NCI-H510A (cell line): ENCODE results near the gene HINFP.
"Not testable (repeated sequence)": the region's sequence is repeated elsewhere in the genome, so short reads cannot be mapped to it uniquely, and the experiment has no call there.

Source experiments
- DNase-seq: peaks from one replicate; lab custom pipeline; 2025; lab: John Stamatoyannopoulos, UW

HINFP gene

DNA sequence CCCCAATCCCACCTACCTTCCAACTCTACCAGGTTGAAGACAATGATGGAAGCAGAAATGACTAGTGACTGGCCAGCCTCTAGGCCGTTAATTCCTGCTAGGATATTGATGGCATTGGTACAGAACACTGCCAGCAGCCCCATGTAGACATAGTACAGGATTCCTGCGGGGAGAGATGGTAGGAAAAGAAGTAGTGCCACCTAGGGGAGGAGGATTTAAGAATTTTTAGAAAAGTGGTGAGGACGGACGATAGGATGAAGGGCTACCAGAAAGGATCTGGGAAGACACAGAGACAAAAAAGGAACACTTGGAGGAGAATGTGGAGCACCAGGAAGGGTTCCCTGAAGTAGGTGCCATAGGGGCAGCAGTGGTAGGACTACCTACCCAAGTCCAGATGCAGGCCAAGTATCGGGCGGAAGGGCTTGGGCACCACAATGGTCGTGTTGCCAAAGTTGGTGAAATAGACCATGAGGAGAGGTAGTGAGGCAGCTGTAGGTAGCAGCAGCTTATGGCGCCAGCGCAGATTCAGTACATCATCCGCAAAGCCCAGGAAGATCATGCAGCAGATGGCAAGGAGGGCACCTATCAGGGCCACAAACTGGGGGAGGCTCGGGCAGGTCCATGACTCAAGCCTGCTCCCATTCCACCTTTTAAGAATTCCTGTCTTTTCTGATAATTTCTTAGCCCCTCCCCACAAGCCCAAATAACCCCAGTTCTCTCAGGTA, 21.0 kb upstream of the HINFP start:
- DNase-seq = no peak

DNA sequence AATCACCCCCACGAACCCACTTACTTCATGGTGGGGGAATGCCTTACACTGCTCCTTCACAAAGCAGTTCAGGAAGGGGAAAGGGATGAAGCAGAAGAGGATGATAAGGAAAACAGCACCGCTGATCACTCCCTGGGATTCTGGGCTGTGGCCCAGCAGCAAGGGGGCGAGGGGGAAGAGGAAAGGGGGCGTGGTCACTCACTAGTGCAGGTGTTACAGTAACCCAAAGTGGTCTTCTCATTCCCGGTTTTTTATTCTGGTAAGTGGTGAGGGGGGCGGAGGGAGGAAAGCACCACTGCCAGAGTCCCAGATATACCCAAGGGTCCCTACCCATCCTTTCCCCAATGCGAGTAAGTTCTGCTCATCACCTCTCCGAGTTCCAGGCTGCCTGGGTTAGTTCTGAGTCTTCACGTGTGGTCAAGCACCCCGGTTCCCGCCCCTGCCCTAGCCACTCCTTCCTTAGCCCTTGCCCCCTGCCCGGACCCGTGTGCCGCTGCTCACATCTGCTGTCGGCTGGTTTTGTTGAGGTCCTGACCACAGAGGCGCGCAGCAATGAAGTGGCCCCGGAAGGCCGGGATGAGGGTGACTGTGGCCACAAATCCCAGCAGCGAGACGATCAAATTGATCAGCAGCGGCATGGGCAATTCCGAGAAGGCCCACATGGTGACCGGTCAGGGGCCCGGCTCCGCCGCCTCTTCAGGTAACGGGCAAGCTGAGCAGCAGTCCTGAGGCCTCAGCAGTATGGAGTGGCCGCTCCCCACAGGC, 20.2 kb upstream of the HINFP start:
- DNase-seq = no peak

DNA sequence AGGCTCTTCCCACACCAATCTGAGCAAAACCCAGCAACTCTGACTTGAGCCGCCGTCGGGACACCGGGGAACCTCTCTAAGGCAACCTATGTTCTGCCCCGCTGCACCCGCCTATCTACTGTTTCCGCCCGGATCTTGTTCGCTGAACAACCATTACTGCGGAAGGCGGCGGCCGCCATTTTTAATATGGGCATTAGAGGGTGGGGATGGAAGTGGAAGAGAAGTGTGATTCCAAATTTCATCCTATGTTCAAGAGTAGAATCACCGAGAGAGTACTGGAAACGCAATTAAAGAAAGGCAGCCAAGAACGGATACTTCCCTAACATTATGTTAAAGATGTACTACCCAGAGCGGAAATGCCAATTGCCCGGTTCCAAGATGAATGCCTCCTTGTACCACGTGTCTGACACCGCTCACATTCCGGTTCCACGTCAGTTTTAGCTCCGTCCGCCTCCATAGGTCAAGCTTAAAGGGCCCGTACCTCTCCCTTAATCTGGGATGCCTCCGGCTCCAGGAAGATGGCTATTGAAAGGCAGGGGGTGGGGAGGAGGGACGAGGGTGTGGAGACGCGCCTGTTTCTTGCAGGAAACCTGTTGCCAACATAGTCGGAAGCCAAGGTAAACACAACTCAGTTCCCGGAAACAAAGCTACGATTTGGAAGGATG, 19.5 kb upstream of the HINFP start, which contains the start of gene DPAGT1:
Gene DPAGT1, minus strand, starts transcription at position 95 of the 665 bp plus-strand sequence. CDS start 198 bp downstream, outside the sequence.
- DNase-seq = peak; percentile 92

DNA sequence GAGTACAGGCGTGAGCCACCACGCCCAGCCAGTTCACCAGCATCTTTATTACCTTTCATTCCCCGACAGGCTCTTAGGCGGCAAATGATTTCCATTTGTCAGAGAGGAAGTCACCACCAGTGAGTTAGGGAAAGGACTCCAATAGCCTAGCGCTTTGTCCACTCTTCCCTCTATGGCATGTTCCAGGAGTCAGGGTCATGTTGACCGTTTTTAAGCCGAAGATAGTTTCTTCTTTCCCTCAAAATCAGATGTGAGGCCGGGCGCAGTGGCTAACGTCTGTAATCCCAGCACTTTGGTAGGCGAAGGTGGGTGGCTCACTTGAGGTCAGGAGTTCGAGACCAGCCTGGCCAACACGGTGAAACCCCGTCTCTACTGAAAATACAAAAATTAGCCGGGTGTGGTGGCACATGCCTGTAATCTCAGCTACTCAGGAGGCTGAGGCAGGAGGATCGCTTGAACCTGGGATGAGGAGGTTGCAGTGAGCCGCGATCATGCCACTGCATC, 18.2 kb upstream of the HINFP start:
- DNase-seq = not testable (repeated sequence)

DNA sequence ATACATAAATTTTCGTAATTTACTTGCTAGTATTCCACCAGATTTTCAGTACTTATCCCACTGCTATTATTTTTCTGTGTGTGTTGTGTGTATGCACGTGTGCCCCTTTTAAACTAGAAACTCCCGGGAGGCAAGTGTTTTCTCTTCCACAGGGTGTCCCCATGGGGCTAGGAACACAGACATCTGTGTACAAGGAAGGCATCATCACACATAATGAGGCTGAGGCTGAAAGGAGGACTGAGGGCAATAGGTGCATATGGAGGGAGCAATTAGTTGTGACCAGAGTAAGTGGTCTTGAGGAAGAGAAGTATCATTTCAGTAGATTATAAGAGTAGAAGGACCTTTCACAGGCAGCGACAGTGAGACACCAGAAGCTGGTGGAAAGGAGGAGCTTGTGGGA, 17.6 kb upstream of the HINFP start:
- no peak for DNase-seq

DNA sequence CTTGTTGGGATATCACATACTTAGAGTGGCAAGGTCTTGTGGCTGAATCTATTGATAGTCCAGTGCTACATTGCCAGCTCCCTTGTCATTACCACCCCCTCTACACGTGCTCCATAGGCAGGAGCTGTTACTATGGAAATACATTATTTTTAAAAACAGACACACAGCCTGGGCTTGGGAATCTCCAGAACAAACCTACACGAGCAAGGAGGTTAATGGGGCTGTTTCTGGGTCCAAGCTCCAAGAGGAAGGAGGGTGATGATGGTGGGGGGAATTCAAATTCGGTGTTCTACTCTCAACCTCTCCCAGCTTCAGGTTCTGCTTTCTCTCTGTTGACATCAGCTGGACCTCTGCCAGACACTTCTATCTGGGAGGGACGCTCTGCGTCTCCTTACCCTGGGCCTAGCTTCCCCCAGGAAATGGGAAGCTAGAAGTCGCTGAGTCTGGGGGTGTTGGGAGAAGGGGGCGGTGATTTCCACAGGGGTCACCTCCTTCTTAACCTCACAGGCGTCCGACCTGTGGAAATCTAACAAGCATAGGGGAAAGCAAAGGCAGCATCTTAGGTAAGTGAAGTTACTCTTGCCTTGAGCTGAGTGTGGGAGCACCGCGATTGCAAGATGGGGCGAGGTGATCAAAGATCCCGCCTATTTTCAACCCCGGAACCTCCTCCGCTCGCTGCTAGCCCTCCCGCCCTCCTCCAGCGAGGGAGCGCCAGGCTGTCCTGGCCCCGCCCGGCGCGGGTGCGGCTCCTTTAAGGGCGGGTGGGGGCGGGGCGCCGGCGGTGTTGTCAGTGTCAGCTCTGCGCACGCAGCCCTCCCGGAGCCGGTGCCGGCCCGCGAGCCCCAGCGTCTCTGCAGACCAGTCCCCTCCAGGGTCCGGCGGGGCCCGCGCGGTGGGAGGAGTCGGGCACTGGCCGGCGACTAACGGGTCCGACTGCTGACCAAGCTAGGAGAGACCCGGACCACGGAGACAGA, 14.5 kb upstream of the HINFP start, which contains the start of gene C2CD2L:
Gene C2CD2L, plus strand, starts transcription at position 781 of the 974 bp plus-strand sequence. CDS start 398 bp downstream, outside the sequence.
- peak; percentile 94 for DNase-seq

DNA sequence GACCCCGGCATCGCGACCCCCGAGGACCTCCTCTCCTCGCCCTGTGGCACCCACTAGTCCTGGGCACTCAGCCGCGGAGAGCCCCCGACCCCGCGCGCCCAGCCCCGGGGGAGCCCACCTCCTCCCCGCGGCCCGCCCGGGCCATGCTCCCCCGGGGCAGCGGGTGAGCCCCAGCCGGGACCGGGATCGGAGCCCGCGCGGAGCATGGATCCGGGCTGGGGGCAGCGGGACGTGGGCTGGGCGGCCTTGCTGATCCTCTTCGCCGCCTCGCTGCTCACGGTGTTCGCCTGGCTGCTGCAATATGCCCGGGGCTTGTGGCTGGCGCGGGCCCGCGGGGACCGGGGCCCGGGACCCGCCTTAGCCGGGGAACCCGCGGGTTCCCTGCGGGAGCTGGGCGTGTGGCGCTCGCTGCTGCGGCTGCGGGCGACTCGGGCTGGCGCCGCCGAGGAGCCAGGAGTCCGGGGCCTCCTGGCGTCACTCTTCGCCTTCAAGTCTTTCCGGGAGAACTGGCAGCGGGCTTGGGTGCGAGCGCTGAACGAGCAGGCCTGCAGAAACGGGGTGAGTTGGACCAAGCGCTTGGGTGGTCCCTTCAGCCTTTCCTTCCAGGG, 13.7 kb upstream of the HINFP start:
- no peak for DNase-seq

DNA sequence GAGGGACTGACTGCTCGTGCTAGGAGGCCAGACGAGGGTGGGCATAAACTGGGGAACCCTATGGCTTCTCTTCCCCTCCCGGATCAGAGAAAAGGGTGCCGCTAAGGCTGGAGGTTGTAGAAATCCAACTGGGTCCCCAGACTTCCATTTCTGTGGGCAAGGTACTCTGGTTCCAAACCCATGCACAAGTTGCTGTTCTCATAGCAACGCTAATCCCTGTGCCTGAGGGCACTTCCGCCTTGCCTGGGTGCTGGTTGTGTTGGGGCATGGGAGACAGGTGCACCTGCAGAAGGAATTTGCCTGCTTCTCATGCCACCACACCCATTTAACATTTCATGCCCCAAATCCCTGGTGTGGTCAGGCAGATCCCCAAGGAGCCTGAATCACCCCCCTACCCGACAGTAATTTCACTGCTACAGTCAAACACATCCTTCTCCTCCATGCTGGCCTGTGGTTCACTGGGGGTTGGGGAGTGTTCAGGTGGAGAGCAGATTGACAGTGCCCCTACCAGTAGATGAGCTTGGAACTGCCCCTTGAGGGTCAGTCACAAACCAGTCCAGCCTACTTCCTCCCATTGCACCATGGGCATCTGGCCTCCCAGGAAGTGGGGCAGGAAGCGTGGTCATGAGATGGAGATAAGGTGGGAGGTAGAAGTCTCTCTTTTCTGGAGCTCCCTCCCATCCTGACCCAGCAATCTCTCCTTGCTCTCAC, 13.1 kb upstream of the HINFP start:
- no peak for DNase-seq

DNA sequence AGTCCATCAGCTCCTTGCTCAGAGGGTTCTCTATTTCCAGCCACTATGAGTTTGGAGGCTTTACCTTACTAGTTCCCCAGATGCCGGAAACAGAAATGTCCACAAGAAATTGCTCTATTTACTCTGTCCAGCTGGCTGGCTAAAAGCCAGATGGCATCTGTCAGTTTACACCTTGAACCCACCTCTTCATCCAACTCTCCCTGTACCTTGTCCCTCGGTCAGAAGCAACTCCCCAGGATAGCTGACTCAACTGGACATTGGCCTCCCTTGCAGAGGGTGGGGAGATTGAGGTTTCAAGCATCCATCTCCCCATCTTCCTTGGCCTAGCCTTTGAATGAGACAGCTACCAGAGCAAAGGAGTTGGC, 12.5 kb upstream of the HINFP start:
- no peak for DNase-seq

DNA sequence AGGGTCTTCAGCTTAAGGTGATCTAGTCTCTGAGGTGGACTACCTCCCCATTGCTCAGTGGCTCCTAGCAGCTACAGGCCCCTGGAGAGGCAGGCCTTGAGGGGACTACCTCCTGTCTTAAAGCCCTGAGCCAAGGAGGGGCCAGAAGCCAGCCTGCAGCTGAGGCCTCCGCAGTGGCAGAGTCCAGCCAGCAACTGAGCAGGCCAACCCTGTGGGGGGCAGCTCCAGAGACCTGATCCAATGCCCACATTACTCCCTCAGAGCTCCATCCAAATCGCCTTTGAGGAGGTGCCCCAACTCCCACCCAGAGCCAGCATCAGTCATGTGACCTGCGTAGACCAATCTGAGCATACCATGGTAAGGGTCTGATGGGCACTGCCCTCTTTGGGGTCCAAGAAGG, 11.5 kb upstream of the HINFP start:
- DNase-seq = no peak

DNA sequence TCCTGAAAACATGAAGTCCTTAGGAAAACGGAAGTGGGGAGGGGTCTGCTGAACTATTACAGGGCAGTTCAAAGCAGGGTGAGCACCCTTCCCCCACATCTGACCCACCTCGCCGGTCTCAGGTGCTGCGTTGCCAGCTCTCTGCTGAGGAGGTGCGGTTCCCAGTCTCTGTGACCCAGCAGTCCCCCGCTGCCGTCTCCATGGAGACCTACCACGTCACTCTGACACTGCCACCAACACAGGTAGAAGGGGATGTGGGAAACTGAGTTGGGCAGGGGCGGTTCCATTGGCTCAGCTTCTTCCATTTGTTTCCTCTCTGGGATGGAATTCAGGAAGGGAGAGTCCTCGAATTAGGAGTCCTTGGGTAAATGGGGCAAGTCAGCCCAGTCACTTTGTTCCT, 10.9 kb upstream of the HINFP start:
- DNase-seq = no peak

DNA sequence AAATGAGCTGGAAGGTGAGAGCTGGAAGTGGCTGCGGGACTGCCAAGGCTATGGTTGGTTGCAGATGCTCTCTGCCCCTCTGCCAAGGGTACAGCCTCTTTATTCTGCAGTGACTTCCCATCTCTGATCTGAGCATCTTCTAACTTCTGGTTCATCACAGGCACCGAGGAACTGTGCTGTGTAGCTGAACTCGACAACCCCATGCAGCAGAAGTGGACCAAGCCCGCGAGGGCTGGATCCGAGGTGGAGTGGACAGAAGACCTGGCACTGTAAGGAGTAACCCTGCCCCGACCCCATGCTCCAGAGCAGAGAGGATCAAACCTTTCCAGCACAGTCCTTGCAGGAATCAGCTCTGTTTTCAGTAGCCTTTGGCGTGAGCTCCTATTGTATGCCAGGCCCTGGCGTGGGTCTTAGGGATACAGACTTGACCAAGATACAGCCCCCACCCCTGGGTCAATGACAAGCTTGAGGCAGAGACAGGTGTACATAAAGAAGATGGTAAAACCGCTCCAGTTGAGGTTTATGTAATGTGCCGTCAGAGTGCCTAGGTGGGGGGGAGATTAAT, 9.9 kb upstream of the HINFP start:
- DNase-seq = no peak

DNA sequence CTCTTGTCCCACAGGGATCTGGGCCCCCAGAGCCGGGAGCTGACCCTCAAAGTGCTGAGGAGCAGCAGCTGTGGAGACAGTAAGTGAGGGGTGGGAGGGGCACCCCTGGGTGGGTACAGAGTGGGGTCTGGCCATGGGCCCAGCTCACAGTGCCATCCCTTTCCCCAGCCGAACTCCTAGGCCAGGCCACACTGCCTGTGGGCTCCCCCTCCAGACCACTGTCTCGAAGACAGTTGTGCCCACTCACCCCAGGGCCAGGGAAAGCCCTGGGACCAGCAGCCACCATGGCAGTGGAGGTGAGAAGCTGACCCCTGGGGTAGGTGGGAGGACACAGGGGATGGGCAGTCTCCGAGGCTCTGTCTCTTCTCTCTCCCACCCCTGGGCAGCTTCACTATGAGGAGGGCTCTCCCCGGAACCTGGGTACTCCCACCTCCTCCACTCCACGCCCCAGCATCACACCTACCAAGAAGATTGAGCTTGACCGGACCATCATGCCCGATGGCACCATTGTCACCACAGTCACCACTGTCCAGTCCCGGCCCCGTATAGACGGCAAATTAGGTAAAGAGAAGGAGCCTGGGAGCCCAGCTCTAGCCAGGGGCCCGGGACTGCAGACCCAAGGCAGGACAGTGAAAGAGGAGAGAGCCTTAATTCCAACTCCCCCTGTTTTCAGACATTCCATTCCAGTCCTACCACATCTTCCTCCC, 8.9 kb upstream of the HINFP start:
- no peak for DNase-seq

DNA sequence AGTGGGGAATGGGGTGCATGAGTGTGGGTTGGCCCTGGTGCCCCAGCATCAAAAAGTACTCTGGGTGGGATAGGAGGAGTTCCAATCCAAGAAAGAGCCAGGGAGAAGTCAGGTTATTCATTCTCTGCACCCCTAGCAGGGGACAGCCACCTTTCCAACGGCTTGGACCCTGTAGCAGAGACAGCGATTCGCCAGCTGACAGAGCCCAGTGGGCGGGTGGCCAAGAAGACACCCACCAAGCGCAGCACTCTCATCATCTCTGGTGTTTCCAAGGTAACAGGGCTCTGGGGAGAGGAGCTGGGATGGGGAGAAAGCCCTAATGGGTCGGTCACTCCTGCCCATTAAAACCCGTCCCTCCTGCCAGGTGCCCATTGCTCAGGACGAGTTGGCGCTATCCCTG, 7.7 kb upstream of the HINFP start:
- DNase-seq = no peak

DNA sequence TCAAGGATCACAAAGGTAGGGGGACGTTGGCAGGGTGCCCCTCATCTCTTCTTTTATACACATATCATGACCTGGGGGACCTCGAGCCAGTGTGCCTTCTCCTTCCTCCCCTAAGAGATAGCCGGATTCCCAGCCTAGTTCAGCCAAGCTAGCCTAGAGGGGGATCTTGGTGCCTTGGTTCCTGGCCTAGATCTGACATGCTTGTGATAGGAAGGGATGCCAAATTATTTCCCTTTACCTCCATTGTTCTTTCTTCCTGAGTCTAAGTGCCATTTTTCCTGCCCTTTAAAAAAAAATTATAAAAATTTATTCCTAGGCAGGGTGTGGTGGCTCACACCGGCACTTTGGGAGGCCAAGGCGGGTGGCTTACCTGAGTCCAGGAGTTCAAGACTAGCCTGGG, 7.0 kb upstream of the HINFP start:
- DNase-seq = no peak

DNA sequence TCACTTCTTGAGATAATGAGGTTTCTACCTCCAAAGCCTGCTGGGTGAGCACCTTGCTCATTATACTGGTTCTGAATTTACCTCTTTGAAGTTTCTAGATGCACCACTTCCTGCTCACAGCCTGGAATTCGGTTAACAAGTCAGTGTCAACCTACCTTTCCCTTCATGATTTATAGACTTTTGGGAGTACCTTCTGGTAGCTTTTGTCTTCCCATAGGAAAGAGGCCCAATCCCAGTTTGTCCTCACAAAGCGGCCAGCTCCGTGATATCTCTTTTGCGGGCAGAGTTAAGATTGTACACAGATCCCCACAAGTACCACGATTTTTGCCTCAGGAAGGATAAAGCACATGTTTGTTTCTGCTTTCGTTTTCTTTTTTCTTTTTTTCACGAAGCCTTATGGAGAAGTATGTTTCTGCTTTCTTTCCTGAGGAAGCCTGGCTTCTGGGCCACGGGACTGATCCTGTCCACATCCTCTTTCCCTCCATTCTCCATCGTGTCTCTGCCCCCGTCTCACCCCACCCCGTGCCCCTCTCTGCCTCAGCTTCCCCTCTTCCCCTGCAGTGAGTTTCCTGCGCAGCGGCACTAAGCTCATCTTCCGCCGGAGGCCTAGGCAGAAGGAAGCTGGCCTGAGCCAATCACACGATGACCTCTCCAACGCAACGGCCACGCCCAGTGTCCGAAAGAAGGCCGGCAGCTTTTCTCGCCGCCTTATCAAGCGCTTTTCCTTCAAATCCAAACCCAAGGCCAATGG, 5.7 kb upstream of the HINFP start:
- no peak for DNase-seq

DNA sequence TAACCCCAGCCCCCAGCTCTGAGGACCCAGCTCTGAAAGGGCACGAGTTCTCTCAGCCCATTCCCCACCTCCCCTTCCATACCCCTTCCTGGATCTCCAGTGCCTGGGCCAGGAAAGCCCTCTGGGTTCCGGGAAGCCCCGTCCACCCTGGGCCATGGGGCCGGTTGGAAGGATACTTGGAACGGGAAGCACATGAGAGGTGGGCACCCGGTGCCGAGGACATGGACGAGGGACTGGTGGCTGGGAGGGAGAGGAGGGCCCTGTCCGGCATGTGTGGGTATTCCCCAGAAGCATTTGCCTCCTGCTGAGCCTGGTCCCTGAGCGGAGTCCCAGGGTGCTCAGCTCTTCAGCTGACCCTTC, 5.2 kb upstream of the HINFP start:
- DNase-seq = no peak

DNA sequence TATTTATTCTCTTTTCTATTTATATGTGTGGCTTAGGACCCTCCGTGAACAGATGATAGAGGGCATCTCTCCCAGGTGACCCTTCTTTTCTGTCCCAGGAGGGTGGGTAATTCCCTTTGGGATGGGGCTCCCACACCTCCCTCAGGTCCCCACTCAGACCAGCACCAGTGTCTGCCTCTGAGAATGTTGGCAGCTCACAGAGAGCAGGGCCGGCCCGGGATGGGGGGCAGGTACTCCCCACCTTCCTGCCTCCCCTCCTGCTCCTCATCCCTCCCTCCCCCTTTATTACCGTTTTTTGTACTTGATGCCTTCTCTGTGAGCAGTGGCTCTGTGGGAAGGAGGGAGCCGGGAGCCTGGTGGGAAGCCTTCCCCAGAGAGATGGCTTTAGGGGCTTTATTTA, 4.8 kb upstream of the HINFP start:
- DNase-seq = no peak
